T-helper 1 cell treated with Interleukin-12 subunit alpha and Interleukin-12 subunit beta and Interleukin-4 antibody, amounts not matched to agents 30 μg/mL and 1 μg/mL, for 36 hours (primary cell): Measurements from ENCODE around the gene RGS11.

Source experiments
- H3K27ac Mint-ChIP-seq: one replicate; pipeline ENCODE4 v1.8.0; 2021; ENCODE audit warnings: mild to moderate bottlenecking, mixed read lengths
- H3K27me3 Mint-ChIP-seq: one replicate; pipeline ENCODE4 v1.8.0; 2021; ENCODE audit warnings: low read depth, mixed read lengths
- H3K36me3 Mint-ChIP-seq: one replicate; pipeline ENCODE4 v1.8.0; 2021; ENCODE audit warnings: low read depth, mixed read lengths
- H3K4me1 Mint-ChIP-seq: one replicate; pipeline ENCODE4 v1.8.0; 2021; ENCODE audit warnings: low read depth, mixed read lengths
- H3K4me3 Mint-ChIP-seq: one replicate; pipeline ENCODE4 v1.8.0; 2021; ENCODE audit warnings: mild to moderate bottlenecking, moderate library complexity, mixed read lengths
- H3K9me3 Mint-ChIP-seq: one replicate; pipeline ENCODE4 v1.8.0; 2021; ENCODE audit warnings: mixed read lengths

Gene RGS11

GRCh38 chr16:287981-288920 is 12.5 kb upstream of the RGS11 start:
- Mint-ChIP-seq H3K27me3 (no peaks in the 10 kb centered on the region), H3K9me3 (no peaks in the 10 kb centered on the region), H3K27ac (no peak overlapping the region), H3K36me3 (peaks cover 6% of the 10 kb centered on the region), H3K4me3 (no peak overlapping the region), H3K4me1 (no peaks in the 10 kb centered on the region)

GRCh38 chr16:287298-287811 is 11.6 kb upstream of the RGS11 start:
- H3K4me1 Mint-ChIP-seq = no peaks in the 10 kb centered on the region
- peaks cover 6% of the 10 kb centered on the region for H3K36me3 Mint-ChIP-seq
- no peaks in the 10 kb centered on the region for H3K9me3 Mint-ChIP-seq
- no peak overlapping the region for H3K4me3 Mint-ChIP-seq
- H3K27ac Mint-ChIP-seq = no peak overlapping the region
- no peaks in the 10 kb centered on the region for H3K27me3 Mint-ChIP-seq

- peaks cover 6% of the 10 kb centered on the region for H3K36me3 Mint-ChIP-seq
- H3K4me1 Mint-ChIP-seq = no peaks in the 10 kb centered on the region
- H3K9me3 Mint-ChIP-seq = no peaks in the 10 kb centered on the region
- H3K27me3 Mint-ChIP-seq = no peaks in the 10 kb centered on the region
- H3K4me3 Mint-ChIP-seq = no peak overlapping the region
- no peak overlapping the region for H3K27ac Mint-ChIP-seq
These were observed 10.9 kb upstream of the RGS11 start for GRCh38 chr16:286491-287297.

GRCh38 chr16:285146-286055 is 9.7 kb upstream of the RGS11 start:
- Mint-ChIP-seq H3K4me1 (no peaks in the 10 kb centered on the region), H3K36me3 (peaks cover 6% of the 10 kb centered on the region), H3K27ac (no peak overlapping the region)

DNA sequence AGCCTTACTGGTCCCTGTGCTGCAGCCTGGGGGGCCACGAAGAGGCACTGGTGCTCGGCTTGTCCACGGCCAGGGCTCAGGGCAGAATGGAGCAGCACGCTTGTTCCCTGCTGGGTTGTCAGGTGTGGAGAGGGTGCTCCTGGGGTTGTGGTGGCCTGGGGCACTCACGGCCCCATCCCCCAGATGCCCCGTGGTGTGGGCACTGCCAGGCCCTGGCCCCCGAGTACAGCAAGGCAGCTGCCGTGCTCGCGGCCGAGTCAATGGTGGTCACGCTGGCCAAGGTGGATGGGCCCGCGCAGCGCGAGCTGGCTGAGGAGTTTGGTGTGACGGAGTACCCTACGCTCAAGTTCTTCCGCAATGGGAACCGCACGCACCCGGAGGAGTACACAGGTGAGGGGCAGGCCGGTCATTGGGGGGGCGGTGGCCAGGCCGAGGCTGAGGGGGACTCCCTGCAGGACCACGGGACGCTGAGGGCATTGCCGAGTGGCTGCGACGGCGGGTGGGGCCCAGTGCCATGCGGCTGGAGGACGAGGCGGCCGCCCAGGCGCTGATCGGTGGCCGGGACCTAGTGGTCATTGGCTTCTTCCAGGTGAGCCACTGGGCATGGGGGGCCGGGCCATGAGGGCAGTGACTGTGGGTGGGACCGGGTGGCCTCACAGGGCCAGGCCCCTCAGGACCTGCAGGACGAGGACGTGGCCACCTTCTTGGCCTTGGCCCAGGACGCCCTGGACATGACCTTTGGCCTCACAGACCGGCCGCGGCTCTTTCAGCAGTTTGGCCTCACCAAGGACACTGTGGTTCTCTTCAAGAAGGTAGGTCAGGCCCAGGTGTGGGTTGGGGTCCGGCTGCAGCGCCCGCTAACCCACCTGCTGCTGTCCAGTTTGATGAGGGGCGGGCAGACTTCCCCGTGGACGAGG is 8.7 kb upstream of the RGS11 start:
- Mint-ChIP-seq H3K4me1 (no peaks in the 10 kb centered on the region), H3K36me3 (peaks cover 6% of the 10 kb centered on the region), H3K4me3 (no peak overlapping the region), H3K27me3 (no peaks in the 10 kb centered on the region), H3K27ac (no peak overlapping the region), H3K9me3 (no peaks in the 10 kb centered on the region)

More at GRCh38 chr16:285146-286055, 9.7 kb upstream of the RGS11 start:
- Mint-ChIP-seq H3K9me3 (no peaks in the 10 kb centered on the region), H3K27me3 (no peaks in the 10 kb centered on the region), H3K4me3 (no peak overlapping the region)

- no peaks in the 10 kb centered on the region for H3K9me3 Mint-ChIP-seq
- peaks cover 3% of the 10 kb centered on the region for H3K4me1 Mint-ChIP-seq
- peaks cover 11% of the 10 kb centered on the region for H3K27me3 Mint-ChIP-seq
- H3K36me3 Mint-ChIP-seq = peaks cover 6% of the 10 kb centered on the region
- no peak within 1 kb of the TSS for H3K27ac Mint-ChIP-seq
- no peak within 1 kb of the TSS for H3K4me3 Mint-ChIP-seq
These were observed 7.5 kb upstream of the RGS11 start, which contains the start of gene PDIA2 for GRCh38 chr16:283033-283805. Gene PDIA2, plus strand, starts transcription at chr16:283164. Its CDS starts 6 bp downstream, at chr16:283170.

DNA sequence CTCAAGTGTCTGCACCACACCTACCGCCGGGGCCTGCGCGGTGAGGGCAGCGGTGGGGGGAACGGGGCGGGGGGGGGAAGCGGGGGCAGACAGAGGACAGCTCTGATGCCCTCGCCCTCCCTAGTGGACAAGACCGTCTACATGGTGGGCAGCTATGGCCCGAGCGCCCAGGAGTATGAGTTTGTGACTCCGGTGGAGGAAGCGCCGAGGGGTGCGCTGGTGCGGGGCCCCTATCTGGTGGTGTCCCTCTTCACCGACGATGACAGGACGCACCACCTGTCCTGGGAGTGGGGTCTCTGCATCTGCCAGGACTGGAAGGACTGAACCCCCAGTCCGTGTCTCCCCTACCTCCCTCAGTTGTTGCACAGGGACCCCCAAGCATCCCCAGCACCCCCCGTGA is 6.7 kb upstream of the RGS11 start:
- no peaks in the 10 kb centered on the region for H3K9me3 Mint-ChIP-seq
- peaks cover 3% of the 10 kb centered on the region for H3K4me1 Mint-ChIP-seq
- H3K27me3 Mint-ChIP-seq = peaks cover 11% of the 10 kb centered on the region
- no peak overlapping the region for H3K27ac Mint-ChIP-seq
- no peak overlapping the region for H3K4me3 Mint-ChIP-seq
- H3K36me3 Mint-ChIP-seq = peaks cover 3% of the 10 kb centered on the region

DNA sequence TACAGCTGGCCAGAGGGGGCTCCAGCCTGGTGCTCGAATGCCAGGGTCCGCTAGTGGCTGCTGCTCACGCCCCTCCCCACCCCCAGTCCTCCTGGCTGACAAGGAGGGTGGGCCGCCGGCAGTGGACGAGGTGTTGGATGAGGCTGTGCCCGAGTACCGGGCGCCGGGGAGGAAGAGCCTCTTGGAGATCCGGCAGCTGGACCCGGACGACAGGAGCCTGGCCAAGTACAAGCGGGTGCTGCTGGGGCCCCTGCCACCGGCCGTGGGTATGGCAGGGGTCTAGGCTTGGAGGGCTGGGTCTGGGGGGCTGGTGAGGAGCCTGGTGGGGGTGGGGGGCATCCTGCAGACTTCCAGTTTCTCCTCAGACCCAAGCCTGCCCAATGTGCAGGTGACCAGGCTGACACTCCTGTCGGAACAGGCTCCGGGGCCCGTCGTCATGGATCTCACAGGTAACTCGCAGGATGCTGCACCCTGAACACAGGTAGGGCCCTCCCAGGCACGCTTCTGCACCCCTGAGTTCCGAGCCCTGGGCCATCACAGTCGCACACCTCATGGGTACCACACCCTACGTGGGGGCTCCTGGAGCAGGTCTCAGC is 6.0 kb upstream of the RGS11 start:
- Mint-ChIP-seq H3K4me1 (peaks cover 3% of the 10 kb centered on the region), H3K36me3 (peaks cover 3% of the 10 kb centered on the region), H3K27ac (no peak overlapping the region), H3K27me3 (peaks cover 17% of the 10 kb centered on the region), H3K9me3 (no peaks in the 10 kb centered on the region), H3K4me3 (no peak overlapping the region)

- Mint-ChIP-seq H3K36me3 (no peaks in the 10 kb centered on the region), H3K9me3 (no peaks in the 10 kb centered on the region), H3K27me3 (peaks cover 24% of the 10 kb centered on the region), H3K4me1 (peaks cover 3% of the 10 kb centered on the region), H3K27ac (no peak overlapping the region), H3K4me3 (no peak overlapping the region)
These were observed 5.4 kb upstream of the RGS11 start for GRCh38 chr16:280991-281659.

- Mint-ChIP-seq H3K4me1 (peaks cover 3% of the 10 kb centered on the region), H3K36me3 (no peaks in the 10 kb centered on the region), H3K27ac (no peak within 1 kb of the TSS), H3K9me3 (no peaks in the 10 kb centered on the region), H3K4me3 (no peak within 1 kb of the TSS), H3K27me3 (peaks cover 25% of the 10 kb centered on the region)
These were observed 4.8 kb upstream of the RGS11 start, which contains the start of gene ARHGDIG for GRCh38 chr16:280552-280951. Gene ARHGDIG, plus strand, starts transcription at chr16:280591. Its CDS starts 90 bp downstream, at chr16:280681.

DNA sequence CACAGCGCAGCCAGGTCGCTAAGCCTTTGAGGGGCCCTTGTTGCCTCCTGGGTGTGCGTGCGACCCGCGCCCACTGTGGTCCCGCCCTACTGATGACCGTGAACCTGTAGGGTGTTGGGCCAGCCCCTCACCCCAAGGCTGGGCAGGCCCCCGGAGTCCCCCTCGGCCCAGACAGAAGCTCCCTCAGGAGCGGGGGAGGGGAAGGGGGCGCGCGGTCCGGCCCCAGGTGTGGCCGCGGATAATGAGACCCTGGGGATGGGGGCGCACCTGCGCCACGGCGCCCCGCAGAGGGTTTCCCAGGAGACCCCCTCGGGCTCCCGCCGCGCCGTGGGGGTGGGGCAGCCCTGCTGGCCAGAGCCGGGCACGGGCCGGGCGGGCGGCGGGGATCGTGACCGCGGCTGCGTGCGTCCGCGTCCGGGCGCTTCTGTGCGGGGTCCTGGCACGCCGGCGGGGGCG is 4.3 kb upstream of the RGS11 start:
- H3K27ac Mint-ChIP-seq = no peak overlapping the region
- no peaks in the 10 kb centered on the region for H3K9me3 Mint-ChIP-seq
- peaks cover 3% of the 10 kb centered on the region for H3K4me1 Mint-ChIP-seq
- peaks cover 25% of the 10 kb centered on the region for H3K27me3 Mint-ChIP-seq
- no peak overlapping the region for H3K4me3 Mint-ChIP-seq
- no peaks in the 10 kb centered on the region for H3K36me3 Mint-ChIP-seq

DNA sequence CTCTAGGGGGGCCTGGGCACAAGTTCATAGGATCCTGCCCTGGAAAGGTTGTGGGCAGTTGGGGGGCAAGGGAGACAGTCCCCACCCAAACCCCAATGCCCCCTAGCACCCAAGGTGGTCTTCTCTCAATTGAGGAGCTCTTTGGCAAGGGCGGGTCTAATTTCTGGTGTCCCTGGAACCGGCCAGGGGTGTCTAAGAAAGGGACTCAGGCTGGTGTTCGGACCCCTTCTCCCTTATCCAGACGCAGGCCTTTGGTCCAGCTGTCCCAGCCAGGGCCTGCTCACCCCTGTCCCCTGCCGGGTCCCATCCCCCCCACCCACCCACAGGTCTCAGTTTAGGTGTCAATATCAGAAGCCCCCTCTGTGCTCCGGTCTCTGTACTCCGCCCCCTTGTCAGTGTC is 3.8 kb upstream of the RGS11 start:
- Mint-ChIP-seq H3K4me3 (no peak overlapping the region), H3K36me3 (no peaks in the 10 kb centered on the region), H3K27me3 (peaks cover 25% of the 10 kb centered on the region), H3K27ac (no peak overlapping the region), H3K9me3 (no peaks in the 10 kb centered on the region), H3K4me1 (peaks cover 3% of the 10 kb centered on the region)
